ENCODE results near the gene C9orf72. TPM values are rescaled to one million over a fixed set of nuclear protein-coding genes. Genes with fewer than 3 reads are reported as not detected.

C9orf72 gene
- total and polyA plus RNA-seq, 9 of the 15 experiments (the other 6 are each of a cell fraction or from before 2014, with no cell fraction given) = 2.3 to 7.3 (median 4.1) TPM

DNA sequence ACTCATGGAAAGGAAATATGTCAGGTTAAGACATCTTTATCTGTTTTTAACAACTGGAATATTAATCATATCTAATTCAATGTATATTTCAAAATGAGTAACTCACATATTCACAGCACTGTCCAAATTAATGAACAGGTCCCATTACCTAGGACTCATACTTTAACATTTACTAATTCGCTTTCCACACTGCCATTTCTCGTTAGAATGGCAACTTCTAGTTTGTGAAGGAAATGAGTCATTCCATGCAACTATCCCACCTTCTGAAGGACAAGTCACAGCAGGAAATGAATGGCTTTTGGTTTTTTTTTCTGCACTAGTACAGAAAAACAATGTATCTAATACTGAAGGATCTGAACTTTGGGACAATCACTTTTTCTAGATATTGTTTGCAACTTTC lies 73.8 kb downstream of the C9orf72 start:
- no peak overlapping the region for H3K4me3 ChIP-seq
- CTCF ChIA-PET (ENCODE audit: low intra/inter-chr PET ratio) = no interaction called here
- TF ChIP-seq JUND (IDR thresholded peaks at IDR 0.05; ENCODE audit: borderline replicate concordance, low read depth, low read length) (peak; percentile 75; the same call in 1 of the 2 replicates), JUND (tag; IDR thresholded peaks at IDR 0.05; ENCODE audit: borderline replicate concordance, low read depth, low read length) (peak; percentile 29; the same call in 1 of the 3 replicates), NCOA1 (IDR thresholded peaks at IDR 0.05; ENCODE audit: low read depth) (no peak), HDGF (IDR thresholded peaks at IDR 0.05) (no peak), ZNF561 (CRISPR knock-in tag; conservative IDR thresholded peaks at IDR 0.05) (no peak), MECOM (CRISPR knock-in tag; IDR thresholded peaks at IDR 0.05) (no peak), DMBX1 (CRISPR knock-in tag; IDR thresholded peaks at IDR 0.05; ENCODE audit: borderline replicate concordance) (no peak), XRCC3 (IDR thresholded peaks at IDR 0.05) (no peak), FOSL1 (tag; conservative IDR thresholded peaks at IDR 0.05) (peak; percentile 55), RHOXF2B (CRISPR knock-in tag; conservative IDR thresholded peaks at IDR 0.05) (no peak)
- TF ChIP-seq, protein P1, sequence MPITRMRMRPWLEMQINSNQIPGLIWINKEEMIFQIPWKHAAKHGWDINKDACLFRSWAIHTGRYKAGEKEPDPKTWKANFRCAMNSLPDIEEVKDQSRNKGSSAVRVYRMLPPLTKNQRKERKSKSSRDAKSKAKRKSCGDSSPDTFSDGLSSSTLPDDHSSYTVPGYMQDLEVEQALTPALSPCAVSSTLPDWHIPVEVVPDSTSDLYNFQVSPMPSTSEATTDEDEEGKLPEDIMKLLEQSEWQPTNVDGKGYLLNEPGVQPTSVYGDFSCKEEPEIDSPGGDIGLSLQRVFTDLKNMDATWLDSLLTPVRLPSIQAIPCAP (CRISPR knock-in tag; IDR thresholded peaks at IDR 0.05; ENCODE audit: borderline replicate concordance) = no peak
- TF ChIP-seq, protein P2, sequence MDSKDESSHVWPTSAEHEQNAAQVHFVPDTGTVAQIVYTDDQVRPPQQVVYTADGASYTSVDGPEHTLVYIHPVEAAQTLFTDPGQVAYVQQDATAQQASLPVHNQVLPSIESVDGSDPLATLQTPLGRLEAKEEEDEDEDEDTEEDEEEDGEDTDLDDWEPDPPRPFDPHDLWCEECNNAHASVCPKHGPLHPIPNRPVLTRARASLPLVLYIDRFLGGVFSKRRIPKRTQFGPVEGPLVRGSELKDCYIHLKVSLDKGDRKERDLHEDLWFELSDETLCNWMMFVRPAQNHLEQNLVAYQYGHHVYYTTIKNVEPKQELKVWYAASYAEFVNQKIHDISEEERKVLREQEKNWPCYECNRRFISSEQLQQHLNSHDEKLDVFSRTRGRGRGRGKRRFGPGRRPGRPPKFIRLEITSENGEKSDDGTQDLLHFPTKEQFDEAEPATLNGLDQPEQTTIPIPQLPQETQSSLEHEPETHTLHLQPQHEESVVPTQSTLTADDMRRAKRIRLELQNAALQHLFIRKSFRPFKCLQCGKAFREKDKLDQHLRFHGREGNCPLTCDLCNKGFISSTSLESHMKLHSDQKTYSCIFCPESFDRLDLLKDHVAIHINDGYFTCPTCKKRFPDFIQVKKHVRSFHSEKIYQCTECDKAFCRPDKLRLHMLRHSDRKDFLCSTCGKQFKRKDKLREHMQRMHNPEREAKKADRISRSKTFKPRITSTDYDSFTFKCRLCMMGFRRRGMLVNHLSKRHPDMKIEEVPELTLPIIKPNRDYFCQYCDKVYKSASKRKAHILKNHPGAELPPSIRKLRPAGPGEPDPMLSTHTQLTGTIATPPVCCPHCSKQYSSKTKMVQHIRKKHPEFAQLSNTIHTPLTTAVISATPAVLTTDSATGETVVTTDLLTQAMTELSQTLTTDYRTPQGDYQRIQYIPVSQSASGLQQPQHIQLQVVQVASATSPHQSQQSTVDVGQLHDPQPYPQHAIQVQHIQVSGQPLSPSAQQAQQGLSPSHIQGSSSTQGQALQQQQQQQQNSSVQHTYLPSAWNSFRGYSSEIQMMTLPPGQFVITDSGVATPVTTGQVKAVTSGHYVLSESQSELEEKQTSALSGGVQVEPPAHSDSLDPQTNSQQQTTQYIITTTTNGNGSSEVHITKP (IDR thresholded peaks at IDR 0.05; ENCODE audit: partially characterized antibody) = no peak
- TF ChIP-seq, protein P3, sequence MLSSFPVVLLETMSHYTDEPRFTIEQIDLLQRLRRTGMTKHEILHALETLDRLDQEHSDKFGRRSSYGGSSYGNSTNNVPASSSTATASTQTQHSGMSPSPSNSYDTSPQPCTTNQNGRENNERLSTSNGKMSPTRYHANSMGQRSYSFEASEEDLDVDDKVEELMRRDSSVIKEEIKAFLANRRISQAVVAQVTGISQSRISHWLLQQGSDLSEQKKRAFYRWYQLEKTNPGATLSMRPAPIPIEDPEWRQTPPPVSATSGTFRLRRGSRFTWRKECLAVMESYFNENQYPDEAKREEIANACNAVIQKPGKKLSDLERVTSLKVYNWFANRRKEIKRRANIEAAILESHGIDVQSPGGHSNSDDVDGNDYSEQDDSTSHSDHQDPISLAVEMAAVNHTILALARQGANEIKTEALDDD (IDR thresholded peaks at IDR 0.05) = peak; percentile 39; the same call in 1 of the 2 replicates
- TF ChIP-seq, protein P4, sequence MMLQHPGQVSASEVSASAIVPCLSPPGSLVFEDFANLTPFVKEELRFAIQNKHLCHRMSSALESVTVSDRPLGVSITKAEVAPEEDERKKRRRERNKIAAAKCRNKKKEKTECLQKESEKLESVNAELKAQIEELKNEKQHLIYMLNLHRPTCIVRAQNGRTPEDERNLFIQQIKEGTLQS (IDR thresholded peaks at IDR 0.05) = peak; percentile 57
- TF ChIP-seq, protein P4 (CRISPR knock-in tag; conservative IDR thresholded peaks at IDR 0.05) = no peak

More for the DNA sequence above, 73.8 kb downstream of the C9orf72 start:
- POLR2A ChIA-PET = interaction anchor here (1.5 kb wide), 1 partner anchor 24 kb away, joined by 3 read pairs; no protein-coding TSS in a partner anchor
- FAIRE-seq (no peak), ATAC-seq (peak; percentile 40), DNase-seq (ENCODE audit: extremely low read depth in 1 of 4, low spot score in 3 of 4) (peak in 1 of 4 experiments; percentile 37)
- Histone ChIP-seq H3K36me3 (ENCODE audit: control insufficient read depth, insufficient read depth, low read length) (no peaks in the 10 kb centered on the region), H3K79me2 (ENCODE audit: control insufficient read depth, insufficient read depth, low read length) (peaks cover 48% of the 10 kb centered on the region), H3K9me1 (ENCODE audit: control insufficient read depth, insufficient read depth, low read length) (no peaks in the 10 kb centered on the region), H3K4me1 (replicated peaks in 1 of 2; ENCODE audit: control insufficient read depth in 2 of 2, insufficient read depth in 2 of 2, low read length in 2 of 2) (peaks cover 0 to 13% of the 10 kb centered on the region in 2 experiments; a peak in 3 of 5 replicates), H3K27ac (ENCODE audit: extremely low read depth, low read depth, low read length) (peak overlapping the region; percentile 68; the same call in 2 of the 3 replicates), H2AFZ (ENCODE audit: low read depth, low read length) (no peak overlapping the region), H3K4me2 (ENCODE audit: insufficient read depth, low read length) (peak overlapping the region; percentile 41), H4K20me1 (replicated peaks; ENCODE audit: control insufficient read depth, insufficient read depth, low read length) (no peaks in the 10 kb centered on the region), H3K27me3 (ENCODE audit: control insufficient read depth in 2 of 2, insufficient read depth in 2 of 2, low read length in 2 of 2) (no peaks in the 10 kb centered on the region), H3K9me3 (replicated peaks; ENCODE audit: control insufficient read depth, insufficient read depth, low read depth, low read length) (no peaks in the 10 kb centered on the region), H3K9ac (ENCODE audit: insufficient read depth in 1 of 2, low read depth in 2 of 2, low read length in 2 of 2) (peak overlapping the region in 1 of 2 experiments; percentile 46; a peak in 2 of 4 replicates)
- no TSS peak for BruUV-seq (replicated peaks)
- WGBS (ENCODE audit: insufficient coverage, low coverage, missing lambda C conversion rate) = 0% methylated on average over 2 of the region's 2 CpGs
- in situ Hi-C loops (cut with MboI) (no loop called here), intact Hi-C loops (cut with micrococcal nuclease) (no loop called here)

Measured in K562 (cell line).